Skeletal muscle cell (primary cell): ENCODE data around the gene SHBG.
"Not testable (repeated sequence)": the region's sequence is repeated elsewhere in the genome, so short reads cannot be mapped to it uniquely, and the experiment has no call there.

Experiments
- DNase-seq: peaks from one replicate; pipeline ENCODE4 v3.0.0-alpha.2; 2010; ENCODE audit warnings: low read depth
- H3K4me3 ChIP-seq: 2 replicates; pipeline ENCODE4 v1.5.1; 2011; ENCODE audit warnings: low read depth, mild to moderate bottlenecking, control low read depth, low read length, moderate library complexity

Gene SHBG

GRCh38 chr17:7629939-7630571 is at the start of gene SHBG:
Gene SHBG (plus strand): TSS chr17:7630135. CDS start chr17:7630173, 38 bp downstream.
- H3K4me3 ChIP-seq: no peak within 1 kb of the TSS
- DNase-seq: no peak

DNA sequence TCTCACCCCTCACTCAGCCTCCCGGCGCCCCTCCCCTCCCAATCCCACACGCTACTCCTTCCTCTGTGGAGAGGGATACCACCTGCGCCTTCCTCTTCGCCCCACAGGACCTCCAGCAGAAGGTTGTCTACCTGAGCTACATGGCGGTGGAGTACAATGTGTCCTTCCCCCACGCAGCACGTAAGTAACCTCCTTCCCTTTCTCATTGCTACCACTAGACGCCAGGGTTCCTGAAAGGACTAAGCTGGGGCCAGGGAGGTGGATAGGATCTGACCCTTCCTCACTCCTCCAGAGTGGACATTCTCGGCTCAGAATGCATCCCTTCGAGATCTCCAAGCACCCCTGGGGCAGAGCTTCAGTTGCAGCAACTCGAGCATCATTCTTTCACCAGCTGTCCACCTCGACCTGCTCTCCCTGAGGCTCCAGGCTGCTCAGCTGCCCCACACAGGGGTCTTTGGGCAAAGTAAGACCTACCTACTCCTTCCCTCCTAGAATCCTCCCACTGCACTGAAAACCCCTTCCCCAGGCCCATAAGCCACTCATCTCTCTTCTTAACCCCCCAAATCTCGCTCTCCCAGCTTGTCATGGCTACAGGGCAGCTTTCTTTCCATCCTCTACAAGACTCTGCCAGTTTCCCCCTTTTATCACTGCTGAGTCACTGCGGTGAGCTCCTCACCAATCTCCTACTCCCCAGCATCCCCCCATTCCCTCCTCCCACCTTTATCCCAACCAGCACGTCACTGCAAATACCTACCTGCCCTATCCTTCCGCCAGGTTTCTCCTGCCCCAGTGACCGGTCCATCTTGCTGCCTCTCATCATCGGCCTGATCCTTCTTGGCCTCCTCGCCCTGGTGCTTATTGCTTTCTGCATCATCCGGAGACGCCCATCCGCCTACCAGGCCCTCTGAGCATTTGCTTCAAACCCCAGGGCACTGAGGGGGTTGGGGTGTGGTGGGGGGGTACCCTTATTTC is 49.0 kb upstream of the SHBG start:
- H3K4me3 ChIP-seq: no peak overlapping the region
- no peak for DNase-seq

- DNase-seq: no peak
- H3K4me3 ChIP-seq: peak overlapping the region; percentile 72
Measured at GRCh38 chr17:7582396-7583252, 47.3 kb upstream of the SHBG start.

- H3K4me3 ChIP-seq: peak within 1 kb of the TSS; percentile 72
- peak; percentile 93 for DNase-seq
Measured at GRCh38 chr17:7583253-7584109, 46.5 kb upstream of the SHBG start, which contains the start of gene MPDU1. Gene MPDU1 (plus strand): TSS chr17:7583852. CDS start chr17:7583863, 11 bp downstream.

GRCh38 chr17:7586673-7587419 is 43.1 kb upstream of the SHBG start:
- no peak overlapping the region for H3K4me3 ChIP-seq
- DNase-seq: no peak

GRCh38 chr17:7587420-7588151 is 42.3 kb upstream of the SHBG start:
- peak; percentile 83 for DNase-seq
- H3K4me3 ChIP-seq: peak overlapping the region; percentile 17

GRCh38 chr17:7588553-7589203 is 41.3 kb upstream of the SHBG start:
- H3K4me3 ChIP-seq: peak overlapping the region; percentile 26
- no peak for DNase-seq

- peak overlapping the region; percentile 26 for H3K4me3 ChIP-seq
- DNase-seq: no peak
Measured at GRCh38 chr17:7589204-7589868, 40.6 kb upstream of the SHBG start.

GRCh38 chr17:7589891-7590691 is 39.8 kb upstream of the SHBG start, which contains the start of gene SOX15:
Gene SOX15 (minus strand): TSS chr17:7590094. CDS start chr17:7589676, 418 bp downstream.
- H3K4me3 ChIP-seq: peak within 1 kb of the TSS; percentile 26
- DNase-seq: no peak

DNA sequence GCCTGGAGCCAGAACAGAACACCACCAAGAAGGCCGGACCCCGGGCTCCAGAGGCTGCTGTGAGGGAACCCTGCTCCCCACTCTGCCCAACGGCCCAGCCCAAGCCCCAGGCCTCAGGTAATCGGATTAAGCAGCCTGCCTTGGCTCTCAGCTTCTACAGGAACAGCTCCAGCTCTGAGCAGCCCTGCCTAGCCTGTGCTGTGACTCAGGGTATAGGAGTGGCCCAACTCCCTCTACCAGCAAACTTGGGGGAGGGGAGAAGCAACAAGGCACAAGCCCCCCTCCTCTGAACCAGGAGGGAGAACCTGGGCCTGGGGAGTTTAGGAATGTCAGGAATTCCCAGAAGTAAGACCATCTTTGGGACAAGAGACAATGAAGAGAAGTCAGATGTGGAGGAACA is 39.2 kb upstream of the SHBG start:
- DNase-seq: no peak
- H3K4me3 ChIP-seq: no peak overlapping the region

DNA sequence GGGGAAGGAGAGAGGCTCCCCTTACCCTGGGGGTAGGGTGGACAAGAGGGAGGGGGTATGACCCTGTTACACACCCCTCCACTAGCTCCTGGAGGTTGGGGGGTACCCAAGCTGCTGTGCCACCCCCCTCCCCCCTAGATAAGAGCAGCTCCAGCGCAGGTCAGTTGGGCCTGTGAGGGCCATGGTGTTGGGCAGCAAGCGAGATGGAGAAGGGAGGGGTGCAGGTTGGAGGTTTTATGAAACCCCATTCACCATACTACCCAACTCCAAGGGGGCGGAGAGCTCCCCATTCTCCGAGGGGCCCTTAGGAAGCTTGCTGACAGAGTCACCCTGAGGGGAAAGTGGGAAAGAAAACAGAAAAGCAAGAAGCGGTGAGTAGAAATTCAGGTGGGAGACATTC is 38.3 kb upstream of the SHBG start:
- H3K4me3 ChIP-seq: no peak overlapping the region
- no peak for DNase-seq

- no peak for DNase-seq
- H3K4me3 ChIP-seq: no peak overlapping the region
Measured at GRCh38 chr17:7592422-7593021, 37.4 kb upstream of the SHBG start.

DNA sequence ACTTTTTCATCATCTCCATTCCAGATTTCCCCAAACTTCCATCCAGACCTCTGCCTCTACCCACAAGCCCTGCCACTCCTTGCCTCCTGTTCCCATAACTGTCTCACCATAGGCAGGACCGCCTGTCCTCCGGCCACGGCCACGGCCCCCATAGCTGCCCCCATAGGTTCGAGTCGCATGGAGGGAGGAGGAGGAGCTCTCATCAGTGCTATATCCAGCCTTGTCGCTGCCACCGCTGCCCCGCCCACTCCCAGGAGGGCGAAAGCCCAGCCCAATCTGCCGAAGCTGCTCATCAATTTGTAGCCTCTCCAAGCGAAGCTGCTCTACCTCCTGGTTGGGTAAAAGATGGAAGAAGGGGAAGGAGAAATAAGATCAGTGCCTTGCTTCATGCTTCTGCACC is 36.6 kb upstream of the SHBG start:
- no peak overlapping the region for H3K4me3 ChIP-seq
- no peak for DNase-seq

- not testable (repeated sequence) for DNase-seq, H3K4me3 ChIP-seq
Measured at GRCh38 chr17:7597561-7597960, 32.4 kb upstream of the SHBG start.

GRCh38 chr17:7606280-7606679 is 23.7 kb upstream of the SHBG start:
- DNase-seq: no peak
- H3K4me3 ChIP-seq: no peak overlapping the region
